Mesenchymal stem cell (in vitro differentiated cells and primary cell): Measurements from ENCODE around the gene PSMA6.

Source experiments
- DNase-seq: peaks from one replicate; pipeline ENCODE4 v3.0.0-alpha.2; 2013
- H2AFZ ChIP-seq: one replicate; pipeline ENCODE4 v1.6.1; 2013; ENCODE audit warnings: low read depth, mild to moderate bottlenecking, control low read depth, inconsistent platforms, low read length, moderate library complexity
- H2AK5ac ChIP-seq: 2 replicates; pipeline ENCODE4 v1.6.1; 2013; ENCODE audit warnings: low read length, moderate library complexity, mild to moderate bottlenecking, inconsistent platforms; ENCODE audit not compliant: severe bottlenecking
- H2BK120ac ChIP-seq: one replicate; pipeline ENCODE4 v1.6.1; 2013; ENCODE audit warnings: low read depth, mild to moderate bottlenecking, inconsistent platforms, low read length, moderate library complexity
- H2BK12ac ChIP-seq, 2 experiments: one replicate each; pipeline ENCODE4 v1.6.1; 2013; ENCODE audit warnings: inconsistent platforms in 2 of 2, low read length in 2 of 2, mild to moderate bottlenecking in 2 of 2, moderate library complexity in 2 of 2, control low read depth in 1 of 2
- H2BK15ac ChIP-seq: one replicate; pipeline ENCODE4 v1.6.1; 2013; ENCODE audit warnings: mild to moderate bottlenecking, low read depth, inconsistent platforms; ENCODE audit not compliant: poor library complexity, severe bottlenecking
- H2BK5ac ChIP-seq: 2 replicates; pipeline ENCODE4 v1.6.1; 2013; ENCODE audit warnings: low read depth, mild to moderate bottlenecking, low read length, control low read depth, inconsistent platforms; ENCODE audit not compliant: poor library complexity, severe bottlenecking
- H3K14ac ChIP-seq, 2 experiments: one replicate each; pipeline ENCODE4 v1.6.1; 2013; ENCODE audit warnings: inconsistent platforms in 2 of 2, low read length in 2 of 2, control low read depth in 1 of 2, mild to moderate bottlenecking in 1 of 2, moderate library complexity in 1 of 2
- H3K18ac ChIP-seq, 2 experiments: one replicate each; pipeline ENCODE4 v1.6.1; 2013; ENCODE audit warnings: inconsistent platforms in 2 of 2, low read length in 2 of 2, control low read depth in 1 of 2, low read depth in 1 of 2, mild to moderate bottlenecking in 1 of 2
- H3K23ac ChIP-seq, 2 experiments: one replicate each; pipeline ENCODE4 v1.6.1; 2013; ENCODE audit warnings: inconsistent platforms in 2 of 2, low read length in 2 of 2, mild to moderate bottlenecking in 2 of 2, moderate library complexity in 2 of 2, control low read depth in 1 of 2
- H3K27ac ChIP-seq: 2 replicates; pipeline ENCODE4 v1.5.1; 2013; ENCODE audit warnings: mild to moderate bottlenecking, moderate library complexity, low read length, control low read depth, inconsistent platforms; ENCODE audit not compliant: poor library complexity, severe bottlenecking
- H3K27me3 ChIP-seq, 2 experiments: 2 replicates each; pipeline versions ENCODE4 v1.6.1 to v1.7.0; 2013; ENCODE audit warnings: low read length in 2 of 2, mild to moderate bottlenecking in 2 of 2, moderate library complexity in 2 of 2, control low read depth in 1 of 2, inconsistent platforms in 1 of 2; ENCODE audit not compliant: control insufficient read depth in 1 of 2, insufficient read depth in 1 of 2
- H3K36me3 ChIP-seq, 2 experiments: 2 replicates each; pipeline versions ENCODE4 v1.6.1 to v1.7.0; 2013; ENCODE audit warnings: low read length in 2 of 2, control low read depth in 1 of 2, inconsistent platforms in 1 of 2, low read depth in 1 of 2, mild to moderate bottlenecking in 1 of 2; ENCODE audit not compliant: insufficient read depth in 2 of 2, control insufficient read depth in 1 of 2
- H3K4ac ChIP-seq, 2 experiments: one replicate each; pipeline ENCODE4 v1.6.1; 2013; ENCODE audit warnings: inconsistent platforms in 2 of 2, low read length in 2 of 2, mild to moderate bottlenecking in 2 of 2, moderate library complexity in 2 of 2, control low read depth in 1 of 2, low read depth in 1 of 2
- H3K4me1 ChIP-seq: 2 replicates; pipeline ENCODE4 v1.6.1; 2013; ENCODE audit warnings: low read depth, low read length, control low read depth; ENCODE audit not compliant: control insufficient read depth, insufficient read depth
- H3K4me2 ChIP-seq: 2 replicates; pipeline ENCODE4 v1.6.1; 2013; ENCODE audit warnings: low read length, mild to moderate bottlenecking, inconsistent platforms; ENCODE audit not compliant: poor library complexity, severe bottlenecking
- H3K4me3 ChIP-seq, 2 experiments: 2 replicates each; pipeline versions ENCODE4 v1.5.1 to v1.7.0; 2013; ENCODE audit warnings: low read length in 2 of 2, mild to moderate bottlenecking in 2 of 2, control low read depth in 1 of 2, low read depth in 1 of 2; ENCODE audit not compliant: insufficient read depth in 1 of 2
- H3K79me1 ChIP-seq: replicated peaks from 2 replicates; pipeline ENCODE4 v1.6.1; 2013; ENCODE audit warnings: mild to moderate bottlenecking, control low read depth, low read length, inconsistent platforms; ENCODE audit not compliant: poor library complexity, severe bottlenecking
- H3K9ac ChIP-seq: 2 replicates; pipeline ENCODE4 v1.7.0; 2013; ENCODE audit warnings: mild to moderate bottlenecking, low read length, moderate library complexity
- H3K9me3 ChIP-seq: 2 replicates; pipeline ENCODE4 v1.7.0; 2013; ENCODE audit warnings: mild to moderate bottlenecking, low read length; ENCODE audit not compliant: control insufficient read depth
- H4K8ac ChIP-seq: one replicate; pipeline ENCODE4 v1.6.1; 2013; ENCODE audit warnings: inconsistent platforms, mild to moderate bottlenecking, low read length, moderate library complexity
- H4K91ac ChIP-seq: one replicate; pipeline ENCODE4 v1.6.1; 2013; ENCODE audit warnings: mild to moderate bottlenecking, low read length, inconsistent platforms
- WGBS: methylation state at CpG from one replicate; pipeline ENCODE4 v1.1.7; 2013; ENCODE audit warnings: mixed read lengths; 5-methylcytosine and 5-hydroxymethylcytosine counted together

The PSMA6 gene

GRCh38 chr14:35301735-35302528, 9.8 kb downstream of the PSMA6 start:
- Histone ChIP-seq H3K9me3 (no peaks in the 10 kb centered on the region), H2AFZ (no peak overlapping the region), H3K4me2 (no peak overlapping the region), H2BK15ac (no peak overlapping the region), H2AK5ac (no peak overlapping the region), H3K27ac (no peak overlapping the region), H3K14ac (no peak overlapping the region), H2BK120ac (no peak overlapping the region), H3K18ac (no peak overlapping the region), H3K36me3 (peaks cover 0 to 5% of the 10 kb centered on the region in 2 experiments), H4K91ac (no peak overlapping the region), H3K27me3 (no peaks in the 10 kb centered on the region), H3K79me1 (no peaks in the 10 kb centered on the region), H2BK12ac (no peak overlapping the region), H3K4me3 (no peak overlapping the region), H2BK5ac (no peak overlapping the region), H3K4me1 (peaks cover 2% of the 10 kb centered on the region), H3K4ac (no peak overlapping the region), H3K23ac (no peak overlapping the region), H4K8ac (no peak overlapping the region), H3K9ac (no peak overlapping the region)
- DNase-seq = no peak
- WGBS = 100% methylated on average over 1 of the region's 1 CpG

GRCh38 chr14:35303149-35303935, 11.2 kb downstream of the PSMA6 start:
- Histone ChIP-seq H3K9ac (no peak overlapping the region), H4K91ac (no peak overlapping the region), H2AFZ (no peak overlapping the region), H3K4me3 (no peak overlapping the region), H3K79me1 (peaks cover 3% of the 10 kb centered on the region), H3K4ac (no peak overlapping the region), H3K4me1 (no peaks in the 10 kb centered on the region), H2BK15ac (no peak overlapping the region), H2AK5ac (no peak overlapping the region), H3K18ac (no peak overlapping the region), H3K4me2 (no peak overlapping the region), H2BK120ac (no peak overlapping the region), H3K27ac (no peak overlapping the region), H3K23ac (no peak overlapping the region), H2BK12ac (no peak overlapping the region), H4K8ac (no peak overlapping the region), H2BK5ac (no peak overlapping the region), H3K9me3 (no peaks in the 10 kb centered on the region), H3K14ac (no peak overlapping the region), H3K27me3 (no peaks in the 10 kb centered on the region), H3K36me3 (peaks cover under 1 to 5% of the 10 kb centered on the region in 2 experiments)
- WGBS = 100% methylated on average over 2 of the region's 4 CpGs
- no peak for DNase-seq

- no peak overlapping the region for H3K4ac ChIP-seq
- H2BK5ac ChIP-seq = no peak overlapping the region
- peaks cover 9% of the 10 kb centered on the region for H3K79me1 ChIP-seq
- H2AK5ac ChIP-seq = no peak overlapping the region
- no peak overlapping the region for H4K8ac ChIP-seq
- no peaks in the 10 kb centered on the region for H3K27me3 ChIP-seq
- H2BK120ac ChIP-seq = no peak overlapping the region
- H3K4me3 ChIP-seq = no peak overlapping the region
- H3K9ac ChIP-seq = no peak overlapping the region
- no peak overlapping the region for H3K4me2 ChIP-seq
- H3K23ac ChIP-seq = no peak overlapping the region
- no peak overlapping the region for H2BK12ac ChIP-seq
- H2AFZ ChIP-seq = no peak overlapping the region
- no peak overlapping the region for H3K14ac ChIP-seq
- H4K91ac ChIP-seq = no peak overlapping the region
- H3K27ac ChIP-seq = no peak overlapping the region
- no peak for DNase-seq
- no peak overlapping the region for H2BK15ac ChIP-seq
- H3K18ac ChIP-seq = no peak overlapping the region
- 97% methylated on average over 5 of the region's 5 CpGs for WGBS
- H3K9me3 ChIP-seq = no peaks in the 10 kb centered on the region
- H3K4me1 ChIP-seq = no peaks in the 10 kb centered on the region
- H3K36me3 ChIP-seq = peaks cover 12 to 17% of the 10 kb centered on the region in 2 experiments
These were observed 12.8 kb downstream of the PSMA6 start for GRCh38 chr14:35304812-35305462.

- Histone ChIP-seq H3K9me3 (no peaks in the 10 kb centered on the region), H4K91ac (no peak overlapping the region), H2BK5ac (no peak overlapping the region), H2AFZ (no peak overlapping the region), H3K9ac (no peak overlapping the region), H3K23ac (no peak overlapping the region), H3K4me2 (no peak overlapping the region), H3K18ac (no peak overlapping the region), H3K36me3 (peaks cover 15 to 24% of the 10 kb centered on the region in 2 experiments), H3K27ac (no peak overlapping the region), H2BK12ac (no peak overlapping the region), H3K79me1 (peaks cover 12% of the 10 kb centered on the region), H4K8ac (no peak overlapping the region), H2AK5ac (no peak overlapping the region), H3K27me3 (no peaks in the 10 kb centered on the region), H2BK120ac (no peak overlapping the region), H3K14ac (no peak overlapping the region), H3K4me3 (no peak overlapping the region), H3K4ac (no peak overlapping the region), H2BK15ac (no peak overlapping the region), H3K4me1 (no peaks in the 10 kb centered on the region)
- 98% methylated on average over 2 of the region's 3 CpGs for WGBS
- DNase-seq = no peak
These were observed 13.5 kb downstream of the PSMA6 start for GRCh38 chr14:35305633-35306032.
